COLO668 (cell line): ENCODE measurements around the gene IRAK2.

Experiments used
- DNase-seq: peaks from one replicate; lab custom pipeline; 2025; ENCODE audit not compliant: unreplicated experiment; lab: John Stamatoyannopoulos, UW

Gene IRAK2

GRCh38 chr3:10279384-10280176 is 114.9 kb downstream of the IRAK2 start:
- no peak for DNase-seq

- no peak for DNase-seq
Observed at GRCh38 chr3:10280177-10280529, 115.4 kb downstream of the IRAK2 start.

GRCh38 chr3:10280571-10280970 is 115.9 kb downstream of the IRAK2 start:
- DNase-seq: no peak

- no peak for DNase-seq
Observed at GRCh38 chr3:10281951-10282350, 117.2 kb downstream of the IRAK2 start.

GRCh38 chr3:10283638-10284037 is 118.9 kb downstream of the IRAK2 start:
- DNase-seq: no peak

GRCh38 chr3:10284496-10284895 is 119.8 kb downstream of the IRAK2 start:
- DNase-seq: no peak

- no peak for DNase-seq
Observed at GRCh38 chr3:10285272-10286132, 120.8 kb downstream of the IRAK2 start.

GRCh38 chr3:10286133-10286524 is 121.4 kb downstream of the IRAK2 start:
- no peak for DNase-seq

- DNase-seq: no peak
Observed at GRCh38 chr3:10286596-10287295, 122.0 kb downstream of the IRAK2 start.

GRCh38 chr3:10287936-10288574 is 123.3 kb downstream of the IRAK2 start:
- no peak for DNase-seq

- no peak for DNase-seq
Observed at GRCh38 chr3:10288575-10288960, 123.8 kb downstream of the IRAK2 start.

- no peak for DNase-seq
Observed at GRCh38 chr3:10289077-10289476, 124.4 kb downstream of the IRAK2 start.

- DNase-seq: no peak
Observed at GRCh38 chr3:10289787-10290355, 125.2 kb downstream of the IRAK2 start.

GRCh38 chr3:10290481-10291176 is 125.9 kb downstream of the IRAK2 start:
- no peak for DNase-seq

GRCh38 chr3:10291641-10292040 is 126.9 kb downstream of the IRAK2 start:
- no peak for DNase-seq

- DNase-seq: no peak
Observed at GRCh38 chr3:10292505-10293419, 128.0 kb downstream of the IRAK2 start, which contains the start of gene GHRL. Gene GHRL (minus strand): TSS chr3:10292947. CDS start chr3:10290180, 2,767 bp downstream.
